ENCODE data around the gene NUDT6.

Gene NUDT6

GRCh38 chr4:122912810-122913575, 9.4 kb downstream of the NUDT6 start:
- DNase-seq, result no peak

- no peak for DNase-seq
Measured at GRCh38 chr4:122911588-122911987, 10.8 kb downstream of the NUDT6 start.

GRCh38 chr4:122909683-122910082, 12.7 kb downstream of the NUDT6 start:
- DNase-seq, result no peak

GRCh38 chr4:122908223-122908622, 14.2 kb downstream of the NUDT6 start:
- no peak for DNase-seq

- DNase-seq, result no peak
Measured at GRCh38 chr4:122906859-122907305, 15.5 kb downstream of the NUDT6 start.

- DNase-seq, result no peak
Measured at GRCh38 chr4:122903766-122904288, 18.6 kb downstream of the NUDT6 start.

GRCh38 chr4:122901247-122902010, 21.0 kb downstream of the NUDT6 start:
- DNase-seq, result no peak

- DNase-seq, result no peak
Measured at GRCh38 chr4:122900314-122900713, 22.1 kb downstream of the NUDT6 start.

GRCh38 chr4:122899682-122900081, 22.7 kb downstream of the NUDT6 start:
- DNase-seq, result no peak

GRCh38 chr4:122898370-122899150, 23.8 kb downstream of the NUDT6 start:
- DNase-seq, result no peak

- DNase-seq, result no peak
Measured at GRCh38 chr4:122896270-122896669, 26.1 kb downstream of the NUDT6 start.

GRCh38 chr4:122895336-122895995, 26.9 kb downstream of the NUDT6 start:
- DNase-seq, result no peak

GRCh38 chr4:122894827-122895226, 27.6 kb downstream of the NUDT6 start:
- DNase-seq, result no peak

- DNase-seq, result no peak
Measured at GRCh38 chr4:122890147-122890795, 32.1 kb downstream of the NUDT6 start.

GRCh38 chr4:122889726-122890125, 32.7 kb downstream of the NUDT6 start:
- no peak for DNase-seq

- no peak for DNase-seq
Measured at GRCh38 chr4:122884499-122884898, 37.9 kb downstream of the NUDT6 start.

- no peak for DNase-seq
Measured at GRCh38 chr4:122882857-122883735, 39.3 kb downstream of the NUDT6 start.

GRCh38 chr4:122879001-122879400, 43.4 kb downstream of the NUDT6 start:
- no peak for DNase-seq

- DNase-seq, result no peak
Measured at GRCh38 chr4:122876456-122876855, 45.9 kb downstream of the NUDT6 start.

GRCh38 chr4:122875949-122876348, 46.4 kb downstream of the NUDT6 start:
- DNase-seq, result no peak

Data from NCI-H526 treated with DMSO at 0.1 percent for 48 hours (cell line).